Hematopoietic multipotent progenitor cell treated with erythropoietin and hydrocortisone succinate and interleukin-3 and kit ligand, for 17 days (in vitro differentiated cells): Measurements from ENCODE around the gene PIK3C2B.
"Not testable (repeated sequence)": the region's sequence is repeated elsewhere in the genome, so short reads cannot be mapped to it uniquely, and the experiment has no call there.

Source experiments
- DNase-seq: peaks from one replicate; pipeline ENCODE4 v3.0.0-alpha.2; 2015; ENCODE audit warnings: low spot score

PIK3C2B gene

GRCh38 chr1:204507317-204508105, 12.9 kb upstream of the PIK3C2B start:
- DNase-seq: peak; percentile 67

GRCh38 chr1:204506969-204507316, 12.3 kb upstream of the PIK3C2B start:
- DNase-seq: peak; percentile 92

- DNase-seq: peak; percentile 92
These were observed 11.8 kb upstream of the PIK3C2B start for GRCh38 chr1:204506201-204506968.

- DNase-seq: no peak
These were observed 11.1 kb upstream of the PIK3C2B start for GRCh38 chr1:204505674-204506200.

GRCh38 chr1:204503913-204504519, 9.4 kb upstream of the PIK3C2B start:
- no peak for DNase-seq

GRCh38 chr1:204503122-204503912, 8.7 kb upstream of the PIK3C2B start:
- DNase-seq: peak; percentile 80

GRCh38 chr1:204502241-204502640, 7.6 kb upstream of the PIK3C2B start:
- no peak for DNase-seq

- DNase-seq: no peak
These were observed 5.2 kb upstream of the PIK3C2B start for GRCh38 chr1:204499511-204500468.

- DNase-seq: no peak
These were observed 4.4 kb upstream of the PIK3C2B start for GRCh38 chr1:204498981-204499380.

- no peak for DNase-seq
These were observed 1.2 kb upstream of the PIK3C2B start for GRCh38 chr1:204495777-204496176.

- DNase-seq: no peak
These were observed 611 bp upstream of the PIK3C2B start for GRCh38 chr1:204495078-204495753.

- no peak for DNase-seq
These were observed 673 bp downstream of the PIK3C2B start for GRCh38 chr1:204493984-204494280.

- no peak for DNase-seq
These were observed 1.2 kb downstream of the PIK3C2B start for GRCh38 chr1:204493145-204493983.

GRCh38 chr1:204491655-204492054, 3.0 kb downstream of the PIK3C2B start:
- DNase-seq: no peak

- DNase-seq: no peak
These were observed 7.4 kb downstream of the PIK3C2B start for GRCh38 chr1:204487256-204487615.

GRCh38 chr1:204486513-204487255, 7.9 kb downstream of the PIK3C2B start:
- not testable (repeated sequence) for DNase-seq

- DNase-seq: no peak
These were observed 10.8 kb downstream of the PIK3C2B start for GRCh38 chr1:204483791-204484190.

- DNase-seq: no peak
These were observed 14.1 kb downstream of the PIK3C2B start for GRCh38 chr1:204480515-204480914.
